Natural killer cell (primary cell): ENCODE data around the gene SLC2A6. TPM values are rescaled to one million over a fixed set of nuclear protein-coding genes. Genes with fewer than 3 reads are reported as not detected.

Experiments
- ATAC-seq, 3 donors: fragments of 150-1000 bp in 2 of 3; fragments of 200-7000 bp in 1 of 3; cut with Tn5 transposase; 1 replicate in 1 of 3; 2 replicates in 2 of 3; pipeline ENCODE4 v1.10.0; 2021; ENCODE audit warnings: mild to moderate bottlenecking in 2 of 3, moderate library complexity in 2 of 3
- DNase-seq, 2 donors: peaks; one replicate each; pipeline versions ENCODE4 v3.0.0 to v3.0.0-alpha.2; 2013 to 2021; ENCODE audit warnings: mixed read lengths in 1 of 2
- H3K27ac ChIP-seq: one replicate; pipeline ENCODE4 v1.5.1; 2013; ENCODE audit warnings: mild to moderate bottlenecking, low read length
- H3K27me3 ChIP-seq: one replicate; pipeline ENCODE4 v1.6.1; 2013; ENCODE audit warnings: low read length; ENCODE audit not compliant: control insufficient read depth, insufficient read depth
- H3K36me3 ChIP-seq: one replicate; pipeline ENCODE4 v1.6.1; 2013; ENCODE audit warnings: low read length; ENCODE audit not compliant: control insufficient read depth, insufficient read depth
- H3K4me1 ChIP-seq: one replicate; pipeline ENCODE4 v1.6.1; 2013; ENCODE audit warnings: low read length; ENCODE audit not compliant: control insufficient read depth, insufficient read depth
- H3K4me3 ChIP-seq: one replicate; pipeline ENCODE4 v1.5.1; 2013; ENCODE audit warnings: low read length
- H3K9me3 ChIP-seq: one replicate; pipeline ENCODE4 v1.6.1; 2013; ENCODE audit warnings: low read length; ENCODE audit not compliant: control insufficient read depth, insufficient read depth
- H3K27ac Mint-ChIP-seq, 2 donors: one replicate each; pipeline ENCODE4 v1.8.0; 2022; ENCODE audit warnings: mild to moderate bottlenecking in 2 of 2, mixed read lengths in 2 of 2, moderate library complexity in 1 of 2
- H3K27me3 Mint-ChIP-seq, 2 donors: one replicate each; pipeline ENCODE4 v1.8.0; 2022; ENCODE audit warnings: low read depth in 2 of 2, mixed read lengths in 2 of 2
- H3K36me3 Mint-ChIP-seq: one replicate; pipeline ENCODE4 v1.8.0; 2022; ENCODE audit warnings: mixed read lengths
- H3K4me1 Mint-ChIP-seq, 2 donors: one replicate each; pipeline ENCODE4 v1.8.0; 2022; ENCODE audit warnings: mixed read lengths in 2 of 2
- H3K4me3 Mint-ChIP-seq: one replicate; pipeline ENCODE4 v1.8.0; 2022; ENCODE audit warnings: mild to moderate bottlenecking, moderate library complexity, mixed read lengths
- H3K9me3 Mint-ChIP-seq, 2 donors: one replicate each; pipeline ENCODE4 v1.8.0; 2022; ENCODE audit warnings: mixed read lengths in 2 of 2
- CTCF ChIP-seq: fragments of 200-600 bp; IDR thresholded peaks from one replicate; pipeline ENCODE4 v1.8.0; 2022; ENCODE audit warnings: antibody characterized with exemption
- WGBS: methylation state at CpG from one replicate; pipeline ENCODE4 v1.1.7; 2013; ENCODE audit warnings: missing lambda C conversion rate; ENCODE audit not compliant: insufficient coverage; 5-methylcytosine and 5-hydroxymethylcytosine counted together
- intact Hi-C: fragments of 100-400 bp; cut with micrococcal nuclease; formaldehyde crosslinking; loops from one replicate; pipeline ENCODE4 v1.14.2; 2022
- total RNA-seq, 4 donors: library from RNA; stranded (reverse); fragments of 120-200 nt in 1 of 4; gene quantifications; one replicate each; pipeline versions ENCODE4 v1.2.3 to v1.2.4, GENCODE V29; 2013 to 2022

Gene SLC2A6
- total RNA-seq, 3 donors from 2014 or later (not counting 1 experiment from before 2014, with no cell fraction given), result 5.0 to 20.1 (median 18.5) TPM

- Mint-ChIP-seq H3K4me1 (peaks cover 8 to 10% of the 10 kb centered on the region in 2 donors), H3K9me3 (no peaks in the 10 kb centered on the region), H3K27ac (no peak overlapping the region), H3K36me3 (no peaks in the 10 kb centered on the region), H3K27me3 (no peaks in the 10 kb centered on the region), H3K4me3 (no peak overlapping the region)
- 88% methylated on average over 10 of the region's 10 CpGs for WGBS
- H3K27me3 ChIP-seq, result no peaks in the 10 kb centered on the region
- H3K9me3 ChIP-seq, result no peaks in the 10 kb centered on the region
- no peak for DNase-seq
- ATAC-seq, result peak in 1 of 3 donors; percentile 14
- TF ChIP-seq CTCF, result no peak
- intact Hi-C loops, result no loop called here
- no peak overlapping the region for H3K4me3 ChIP-seq
- no peak overlapping the region for H3K27ac ChIP-seq
- H3K4me1 ChIP-seq, result peaks cover 20% of the 10 kb centered on the region
- H3K36me3 ChIP-seq, result no peaks in the 10 kb centered on the region
Observed at GRCh38 chr9:133511607-133512006, 32.7 kb upstream of the SLC2A6 start.

DNA sequence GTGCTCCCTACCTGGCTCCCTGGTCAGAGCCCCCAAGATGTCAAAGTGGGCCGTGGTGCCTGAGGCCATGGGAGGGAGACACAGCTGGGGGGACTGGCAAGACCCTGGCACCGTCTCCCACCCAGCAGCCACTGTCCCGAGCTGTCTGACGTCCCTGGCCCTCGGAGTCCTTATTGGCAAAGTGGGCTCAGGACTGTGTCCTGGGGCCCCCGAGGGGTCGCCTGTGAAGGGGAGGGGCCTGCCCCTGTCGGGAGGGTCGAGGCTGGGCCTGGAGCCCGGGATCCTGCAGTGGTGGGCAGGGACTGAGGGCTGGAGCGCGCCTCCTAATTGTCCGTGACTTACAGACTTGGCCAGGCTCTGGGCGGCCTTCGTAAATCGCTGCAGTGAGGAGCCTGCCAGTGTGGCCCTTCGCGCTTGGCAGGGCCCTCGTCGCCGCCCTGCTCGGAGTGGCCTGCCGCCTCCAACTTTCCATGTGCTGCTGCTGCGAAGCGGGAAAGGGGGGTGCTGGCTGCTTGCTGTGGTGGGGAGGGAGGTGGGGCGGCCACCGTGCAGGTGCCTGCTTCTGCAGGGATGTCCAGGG lies 32.1 kb upstream of the SLC2A6 start:
- intact Hi-C loops, result no loop called here
- no peaks in the 10 kb centered on the region for H3K9me3 Mint-ChIP-seq
- Histone ChIP-seq H3K9me3 (no peaks in the 10 kb centered on the region), H3K36me3 (no peaks in the 10 kb centered on the region), H3K27ac (no peak overlapping the region), H3K4me1 (peaks cover 20% of the 10 kb centered on the region), H3K27me3 (no peaks in the 10 kb centered on the region), H3K4me3 (no peak overlapping the region)
- no peak for TF ChIP-seq CTCF
- H3K4me3 Mint-ChIP-seq, result no peak overlapping the region
- peaks cover 8 to 10% of the 10 kb centered on the region in 2 donors for H3K4me1 Mint-ChIP-seq
- H3K36me3 Mint-ChIP-seq, result no peaks in the 10 kb centered on the region
- DNase-seq, result no peak
- no peak for ATAC-seq
- whole genome bisulfite sequencing, result 94% methylated on average over 27 of the region's 27 CpGs
- no peaks in the 10 kb centered on the region for H3K27me3 Mint-ChIP-seq
- no peak overlapping the region for H3K27ac Mint-ChIP-seq

DNA sequence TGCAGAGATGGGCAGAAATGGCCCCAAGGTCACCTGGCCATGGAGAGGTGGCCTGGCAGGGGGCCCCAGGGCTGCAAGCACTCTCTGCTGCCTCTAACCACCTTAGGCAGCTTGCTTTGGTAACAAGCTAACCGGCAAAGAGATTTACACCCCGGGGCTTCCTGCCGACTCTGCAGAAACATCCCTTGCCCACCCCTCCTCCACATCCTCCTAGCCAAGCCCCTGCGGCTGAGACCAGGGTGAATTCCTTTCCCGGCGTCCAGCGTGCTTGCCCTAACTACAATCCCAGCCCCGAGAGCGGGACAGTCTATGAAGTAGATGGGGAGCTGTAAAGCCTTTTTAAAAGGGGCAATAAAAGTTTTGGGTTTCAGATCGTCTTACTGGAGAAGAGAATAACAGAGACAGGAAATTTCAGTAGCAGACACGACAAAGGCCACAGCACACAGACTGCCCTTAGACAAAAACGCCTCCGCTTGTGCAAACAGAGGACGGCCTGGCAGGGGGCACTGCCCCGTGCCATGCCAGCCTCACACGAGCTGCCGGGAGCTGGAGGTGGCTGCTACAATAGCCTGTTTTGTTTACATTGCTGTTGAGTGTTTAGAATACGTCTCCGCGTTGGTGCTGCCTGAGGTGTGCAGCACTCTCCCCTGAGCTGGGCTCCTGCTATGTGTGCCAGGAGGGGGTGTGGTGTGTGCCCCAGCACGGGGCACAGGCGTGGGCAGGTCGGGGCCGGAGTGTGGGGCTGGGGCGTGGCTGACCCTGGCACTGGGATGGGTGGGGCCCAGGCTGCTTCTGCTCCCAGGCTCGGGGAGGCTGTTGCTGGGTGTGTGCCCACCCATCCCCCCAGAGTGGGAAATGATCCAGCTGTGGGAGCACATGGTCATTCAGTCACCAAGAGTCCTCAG lies 30.5 kb upstream of the SLC2A6 start:
- TF ChIP-seq CTCF, result no peak
- ATAC-seq, result peak in 2 of 3 donors; percentile 30 to 68
- H3K27ac ChIP-seq, result peak overlapping the region; percentile 11
- H3K36me3 Mint-ChIP-seq, result no peaks in the 10 kb centered on the region
- peak overlapping the region in 1 of 2 donors; percentile 73 for H3K27ac Mint-ChIP-seq
- intact Hi-C loops, result no loop called here
- peak overlapping the region; percentile 46 for H3K4me3 Mint-ChIP-seq
- H3K27me3 ChIP-seq, result no peaks in the 10 kb centered on the region
- peaks cover 20% of the 10 kb centered on the region for H3K4me1 ChIP-seq
- H3K27me3 Mint-ChIP-seq, result no peaks in the 10 kb centered on the region
- no peaks in the 10 kb centered on the region for H3K9me3 Mint-ChIP-seq
- 12% methylated on average over 26 of the region's 26 CpGs for WGBS
- peaks cover 8 to 10% of the 10 kb centered on the region in 2 donors for H3K4me1 Mint-ChIP-seq
- DNase-seq, result peak in 1 of 2 donors; percentile 55
- no peaks in the 10 kb centered on the region for H3K9me3 ChIP-seq
- no peaks in the 10 kb centered on the region for H3K36me3 ChIP-seq
- H3K4me3 ChIP-seq, result no peak overlapping the region
